ENCODE measurements around the gene NIPAL1. TPM values are rescaled to one million over a fixed set of nuclear protein-coding genes. Genes with fewer than 3 reads are reported as not detected.

Gene NIPAL1
- total RNA-seq, 4 donors from 2014 or later = 40.2 to 65.8 (median 60.0) TPM

GRCh38 chr4:48069026-48069425 lies 52.5 kb downstream of the NIPAL1 start:
- no peak overlapping the region for H3K4me3 ChIP-seq (ENCODE audit: low read depth, poor library complexity, severe bottlenecking)
- WGBS, 2 donors = 47 to 50% methylated on average over 2 of the region's 2 CpGs
- no peak for DNase-seq (ENCODE audit: low spot score in 2 of 2)
- intact Hi-C loops (cut with DNase I; ENCODE audit: low total_unique reads) = no loop called here
- TF ChIP-seq CTCF (IDR thresholded peaks at IDR 0.05) (no peak), POLR2A (IDR thresholded peaks at IDR 0.05) (no peak)

- no peak for DNase-seq (ENCODE audit: low spot score in 2 of 2)
- intact Hi-C loops (cut with DNase I; ENCODE audit: low total_unique reads) = no loop called here
- no peak overlapping the region for H3K4me3 ChIP-seq (ENCODE audit: low read depth, poor library complexity, severe bottlenecking)
- 75 to 76% methylated on average over 3 of the region's 3 CpGs for WGBS, 2 donors
- TF ChIP-seq CTCF (IDR thresholded peaks at IDR 0.05) (no peak), POLR2A (IDR thresholded peaks at IDR 0.05) (no peak)
Measured at GRCh38 chr4:48071191-48071590, 54.6 kb downstream of the NIPAL1 start.

GRCh38 chr4:48073567-48074103 lies 57.1 kb downstream of the NIPAL1 start:
- H3K4me3 ChIP-seq (ENCODE audit: low read depth, poor library complexity, severe bottlenecking) = no peak overlapping the region
- 52 to 56% methylated on average over 3 of the region's 3 CpGs for WGBS, 2 donors
- DNase-seq (ENCODE audit: low spot score in 2 of 2) = no peak
- no peak for TF ChIP-seq POLR2A (IDR thresholded peaks at IDR 0.05)
- TF ChIP-seq CTCF (IDR thresholded peaks at IDR 0.05) = no peak
- intact Hi-C loops (cut with DNase I; ENCODE audit: low total_unique reads) = no loop called here

- intact Hi-C loops (cut with DNase I; ENCODE audit: low total_unique reads) = no loop called here
- 80 to 83% methylated on average over 1 of the region's 1 CpG for WGBS, 2 donors
- no peak for TF ChIP-seq POLR2A (IDR thresholded peaks at IDR 0.05)
- no peak for TF ChIP-seq CTCF (IDR thresholded peaks at IDR 0.05)
- no peak overlapping the region for H3K4me3 ChIP-seq (ENCODE audit: low read depth, poor library complexity, severe bottlenecking)
- no peak for DNase-seq (ENCODE audit: low spot score in 2 of 2)
Measured at GRCh38 chr4:48074657-48075056, 58.1 kb downstream of the NIPAL1 start.

- no peak overlapping the region for H3K4me3 ChIP-seq (ENCODE audit: low read depth, poor library complexity, severe bottlenecking)
- intact Hi-C loops (cut with DNase I; ENCODE audit: low total_unique reads) = no loop called here
- no peak for DNase-seq (ENCODE audit: low spot score in 2 of 2)
- WGBS, 2 donors = 89 to 91% methylated on average over 2 of the region's 2 CpGs
- TF ChIP-seq CTCF (IDR thresholded peaks at IDR 0.05) (no peak), POLR2A (IDR thresholded peaks at IDR 0.05) (no peak)
Measured at GRCh38 chr4:48078425-48078824, 61.9 kb downstream of the NIPAL1 start.

Measured in lower leg skin (tissue), 4 donors.